GM19023 (cell line): ENCODE results near the gene TFAP2D.

Source experiments
- ATAC-seq: cut with Tn5 transposase; IDR thresholded peaks from one replicate; pipeline ENCODE4 v1.9.1; 2021; ENCODE audit warnings: mild to moderate bottlenecking, moderate library complexity; ENCODE audit not compliant: unreplicated experiment

TFAP2D gene

DNA sequence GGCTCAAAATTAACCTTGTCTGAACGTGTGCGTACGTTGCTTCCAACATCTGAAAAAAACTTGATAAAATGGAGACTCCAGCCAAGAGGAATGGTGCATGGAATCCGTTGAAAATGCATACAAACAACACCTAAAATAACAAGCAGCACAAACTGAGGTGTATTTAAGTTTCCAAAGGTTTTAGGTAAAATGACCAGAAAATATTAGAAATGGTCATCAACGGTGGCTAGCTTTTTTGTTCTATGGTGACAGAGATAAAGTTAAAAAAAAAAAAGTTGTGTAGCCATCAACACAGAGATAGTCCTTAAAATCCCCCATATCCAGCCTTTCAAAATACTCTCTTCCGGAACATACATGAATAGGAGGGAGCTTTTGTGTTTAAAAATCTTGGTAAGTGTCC is 104.7 kb downstream of the TFAP2D start:
- ATAC-seq = no peak

DNA sequence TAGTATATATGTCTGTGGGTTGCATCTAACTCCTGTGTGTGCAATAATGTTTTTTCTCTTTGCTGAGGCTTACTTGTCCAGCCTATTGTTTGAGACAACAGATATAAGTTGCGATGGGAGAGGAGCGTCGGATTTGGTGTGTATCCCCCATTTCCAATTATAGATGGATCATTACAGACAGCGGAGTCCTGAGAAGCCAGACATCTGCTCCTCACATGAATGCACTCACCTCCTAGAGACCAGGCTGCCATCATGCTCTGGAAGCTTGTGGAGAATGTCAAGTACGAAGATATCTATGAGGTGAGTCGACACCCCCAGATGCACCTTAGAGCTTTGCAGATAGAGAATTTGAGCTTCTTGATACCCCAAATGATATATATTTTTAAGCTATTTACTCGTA is 105.3 kb downstream of the TFAP2D start, which contains the start of gene TFAP2B:
TFAP2B (plus strand) TSS at position 199 of the 400 bp plus-strand sequence; CDS start at position 220, 21 bp downstream.
- no peak for ATAC-seq

DNA sequence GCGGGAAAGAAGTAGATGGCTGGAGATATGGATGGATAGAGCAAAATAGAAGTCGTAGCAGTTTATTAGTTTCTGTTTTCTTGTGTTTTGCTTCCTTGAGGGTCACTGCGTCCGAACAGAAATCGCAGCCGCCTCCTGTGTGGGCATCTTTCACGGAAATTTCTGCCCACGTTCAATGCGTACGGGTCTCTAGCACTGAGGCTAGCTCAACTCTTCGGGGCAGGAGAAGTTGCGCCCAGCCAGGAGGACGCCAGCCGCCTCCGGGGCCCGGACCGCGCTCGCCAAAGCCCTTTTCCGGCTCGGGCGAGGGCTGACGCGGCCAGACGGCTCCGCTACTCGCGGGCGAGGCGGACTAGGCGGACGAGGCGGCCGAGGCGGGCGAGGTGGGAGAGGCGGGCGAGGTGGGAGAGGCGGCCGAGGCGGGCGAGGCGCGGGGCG is 106.2 kb downstream of the TFAP2D start:
- ATAC-seq = no peak

DNA sequence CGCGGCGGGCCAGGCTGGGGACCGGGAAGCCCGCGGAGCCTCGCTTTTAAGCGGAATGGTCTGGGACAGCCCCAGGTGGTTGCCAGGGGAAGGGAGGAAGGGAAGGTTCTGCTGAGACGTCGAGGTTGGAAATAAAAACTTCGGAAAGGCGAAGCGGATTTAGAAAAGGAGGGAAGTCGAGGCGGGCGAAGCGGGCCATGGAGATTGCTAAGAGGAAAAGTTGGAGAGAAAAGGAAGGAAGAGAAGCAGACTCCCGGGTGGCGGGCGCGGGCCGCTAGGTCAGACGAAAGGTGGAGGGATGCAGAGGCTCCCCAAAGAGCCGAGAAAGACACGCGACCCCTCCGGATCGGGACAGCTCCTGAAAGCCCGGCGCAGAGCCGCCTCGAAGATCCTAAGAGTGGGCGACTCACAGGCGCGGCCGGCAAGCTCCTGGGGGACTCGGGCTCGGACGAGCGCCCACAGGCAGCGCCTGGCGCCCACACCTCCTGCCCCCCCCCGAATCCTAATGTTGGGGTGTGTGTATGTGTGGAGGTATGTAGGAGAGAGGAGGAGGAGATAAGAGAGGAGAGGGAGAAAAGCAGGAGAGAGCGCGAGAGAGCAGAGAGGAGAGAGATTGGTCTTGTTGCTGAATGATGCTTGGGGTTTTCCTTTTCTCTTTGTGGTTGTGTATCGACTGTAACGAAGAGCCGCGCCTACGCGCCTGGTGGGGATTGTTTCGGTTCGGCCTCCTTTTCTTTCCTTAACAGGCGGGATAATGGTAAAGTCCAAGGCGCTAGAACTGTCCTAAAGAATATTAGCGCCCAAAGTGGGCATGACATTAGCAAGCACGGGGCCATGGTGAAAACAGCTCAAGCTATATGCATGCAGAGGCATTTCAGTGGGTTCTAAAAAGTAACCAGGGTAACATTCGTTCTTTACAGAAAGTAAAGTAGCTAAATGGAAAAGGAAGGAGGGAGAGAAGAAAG is 106.9 kb downstream of the TFAP2D start:
- no peak for ATAC-seq

DNA sequence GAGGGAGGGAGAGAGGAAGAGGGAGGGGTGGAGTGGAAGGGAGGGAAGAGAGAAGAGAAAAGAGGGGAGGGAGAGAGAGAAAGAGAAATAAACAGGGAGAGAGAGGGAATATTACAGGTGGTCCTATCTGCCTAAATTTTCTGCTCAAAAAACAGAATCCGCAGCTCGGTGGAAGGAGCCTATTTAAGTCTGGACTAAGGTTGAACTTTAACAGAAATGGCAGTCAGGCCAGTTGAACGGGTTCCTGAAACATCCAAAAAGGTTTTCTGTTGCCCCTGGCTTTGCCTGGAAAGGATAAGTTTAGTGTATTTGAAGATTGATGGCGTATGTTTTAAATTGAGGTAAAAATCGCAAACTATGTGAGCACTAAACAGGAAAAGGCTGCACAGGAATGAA is 107.5 kb downstream of the TFAP2D start:
- no peak for ATAC-seq

DNA sequence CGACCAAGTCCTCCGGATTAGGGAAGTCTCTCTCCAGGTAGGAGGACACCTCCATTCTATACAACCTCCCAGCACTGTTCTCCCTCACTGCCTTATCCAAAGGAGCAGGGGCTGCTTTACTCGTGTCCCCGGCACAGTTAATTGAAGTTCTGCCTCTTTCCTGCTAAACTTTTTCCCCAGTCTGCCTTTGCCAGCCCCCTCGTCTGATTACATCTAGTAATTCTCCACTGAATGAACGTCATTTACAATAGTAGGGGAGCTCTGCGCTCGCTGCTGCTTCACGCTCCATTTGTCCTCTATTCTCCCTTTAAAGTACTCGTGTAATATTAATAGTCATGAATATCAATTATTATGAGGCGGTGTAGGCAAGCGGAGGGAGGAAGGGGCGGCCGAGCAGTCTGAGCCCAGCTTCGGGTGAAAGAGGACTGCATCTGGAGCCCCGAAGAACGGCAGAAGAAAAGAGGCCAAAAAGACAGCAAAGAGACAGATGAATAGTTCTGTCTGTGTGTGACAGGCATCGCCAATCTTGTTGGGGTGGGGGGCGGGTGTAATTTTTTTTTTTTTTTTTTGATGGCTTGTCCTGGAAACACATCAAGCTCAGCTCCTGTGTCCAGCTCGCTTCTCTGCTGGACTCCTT is 108.2 kb downstream of the TFAP2D start:
- ATAC-seq = no peak

DNA sequence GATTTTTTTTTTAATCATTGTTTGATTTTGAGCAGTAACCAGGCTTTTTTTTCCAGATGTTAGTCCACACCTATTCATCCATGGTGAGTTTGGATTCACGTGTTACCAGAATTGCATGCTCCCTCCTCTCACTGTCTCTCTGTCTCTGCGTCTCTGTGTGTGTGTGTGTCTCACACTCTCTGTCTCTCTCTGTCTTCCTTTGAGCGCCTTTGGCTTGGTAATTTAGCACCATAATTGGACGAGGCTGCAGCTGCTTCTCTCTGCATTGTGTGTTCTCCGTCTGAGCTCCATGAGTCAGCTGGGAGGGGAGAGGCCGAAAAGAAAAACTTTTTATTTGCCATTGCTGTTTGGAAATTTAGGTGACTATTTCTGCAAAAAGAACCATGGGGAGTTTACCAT is 108.8 kb downstream of the TFAP2D start:
- no peak for ATAC-seq
